Cerebellar cortex (tissue), 1 donor: ENCODE results near the gene CFAP141.
"Not testable (repeated sequence)": the region's sequence is repeated elsewhere in the genome, so short reads cannot be mapped to it uniquely, and the experiment has no call there.

Source experiments
- DNase-seq: peaks from one replicate; pipeline ENCODE4 v3.0.0-alpha.2; 2015; ENCODE audit warnings: low spot score

The CFAP141 gene

GRCh38 chr1:154208677-154209388, 2.7 kb upstream of the CFAP141 start:
- DNase-seq: no peak

DNA sequence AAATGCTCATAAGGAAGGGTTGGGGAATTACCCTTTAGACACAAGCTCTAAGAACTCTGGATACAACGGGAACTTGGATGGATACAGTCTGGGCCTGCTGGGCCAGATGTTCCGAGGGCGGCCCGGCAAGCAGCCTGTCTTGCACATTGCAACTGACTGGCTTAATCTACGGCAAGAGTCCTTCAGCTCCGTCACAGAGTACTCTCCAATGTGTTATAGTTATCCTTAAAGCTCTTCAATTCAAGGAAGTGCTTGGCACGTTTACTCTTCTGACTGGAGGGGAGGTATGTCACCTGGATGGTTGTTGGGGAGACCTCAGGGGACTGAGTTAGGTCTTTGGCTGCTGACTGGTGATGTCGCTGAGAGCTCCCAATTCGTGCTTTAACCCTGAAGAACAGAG, 1.1 kb upstream of the CFAP141 start:
- DNase-seq: no peak

- DNase-seq: not testable (repeated sequence)
Observed at GRCh38 chr1:154205778-154206177, 355 bp downstream of the CFAP141 start.

- DNase-seq: peak; percentile 25
Observed at GRCh38 chr1:154199563-154199879, 6.6 kb downstream of the CFAP141 start.

DNA sequence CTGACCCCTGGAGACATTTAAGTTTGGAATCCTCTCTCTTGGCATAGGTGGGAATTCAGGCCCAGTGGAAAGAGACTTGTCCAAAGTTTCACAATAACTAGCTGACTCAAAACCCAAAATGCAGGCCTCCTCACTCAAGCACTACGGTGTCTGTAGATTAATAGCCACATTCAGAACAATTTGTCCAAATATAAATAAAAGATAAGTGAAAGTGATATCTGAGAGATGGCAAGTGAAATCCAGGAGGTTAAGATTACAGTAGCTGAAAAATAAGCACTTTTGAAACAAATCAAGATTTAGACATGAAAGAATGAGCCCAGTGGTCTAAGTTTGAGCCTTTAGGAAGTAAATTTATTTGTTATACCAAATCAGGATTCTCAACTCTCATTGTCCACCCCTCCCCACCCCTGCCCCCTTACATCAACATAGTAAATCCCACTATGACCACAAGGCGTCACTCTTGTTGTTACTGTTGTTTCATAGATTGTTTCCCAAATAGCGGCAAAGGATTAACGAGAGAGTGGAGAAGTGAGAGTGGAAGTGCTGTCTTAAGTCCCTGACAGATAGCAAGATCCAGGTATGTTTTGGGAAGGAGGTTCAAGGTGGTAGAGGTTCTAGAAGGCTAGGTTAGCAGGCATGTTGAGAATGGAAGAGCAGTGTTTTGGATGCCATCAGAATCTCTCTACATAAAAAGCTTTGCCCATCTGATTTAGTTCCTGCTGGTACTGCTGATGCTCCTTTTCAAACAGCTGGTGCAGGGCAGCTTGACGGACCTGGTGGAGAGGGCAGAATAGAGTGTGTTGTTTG, 7.2 kb downstream of the CFAP141 start:
- DNase-seq: peak; percentile 71

DNA sequence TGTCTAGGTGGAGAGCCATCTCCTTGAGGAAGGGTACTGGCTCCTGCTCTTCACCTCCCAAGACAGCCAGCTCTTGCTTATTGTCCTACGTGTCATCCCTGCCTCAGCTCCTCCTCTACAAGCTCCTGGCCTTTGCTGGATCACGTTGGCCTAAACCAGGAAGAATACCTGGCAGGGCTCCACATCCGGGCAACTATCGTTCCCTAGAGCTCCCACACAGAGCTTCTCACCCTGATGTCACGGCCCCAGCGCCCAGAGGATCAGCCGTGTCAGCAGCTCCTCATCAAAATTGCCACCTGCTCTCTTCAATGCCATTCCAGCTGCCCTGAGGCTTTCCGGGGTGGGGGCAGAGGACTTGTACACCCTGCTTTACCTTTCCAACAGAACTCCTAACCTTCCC, 12.3 kb downstream of the CFAP141 start:
- no peak for DNase-seq

- DNase-seq: no peak
Observed at GRCh38 chr1:154192476-154192875, 13.7 kb downstream of the CFAP141 start.

DNA sequence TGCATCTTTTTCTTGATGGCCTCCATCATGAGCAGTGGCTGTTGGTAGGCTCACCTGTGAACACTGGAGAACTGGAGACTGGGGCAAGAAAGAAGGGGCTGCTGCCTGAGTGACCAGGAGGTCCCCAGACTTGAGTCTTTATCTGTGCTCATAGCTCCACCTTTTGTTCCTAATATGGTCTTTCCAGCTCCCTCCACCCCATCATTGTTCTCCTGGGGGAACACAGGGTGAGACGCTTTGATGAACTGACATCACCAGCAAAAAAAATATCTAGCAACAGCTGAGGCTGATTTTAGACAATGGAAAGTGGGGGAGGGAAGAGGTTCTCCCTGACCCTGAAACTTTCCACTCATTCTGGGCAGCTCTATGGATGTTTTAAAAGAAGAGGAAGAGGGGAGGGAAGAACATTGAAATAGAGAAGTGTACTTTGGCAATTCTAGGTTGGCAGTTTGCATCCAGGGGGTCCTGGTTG, 14.1 kb downstream of the CFAP141 start, which contains the start of gene TPM3:
TSS of gene TPM3 (minus strand) at position 111 of the 472 bp plus-strand sequence. CDS start at position 29, 82 bp downstream.
- no peak for DNase-seq

- DNase-seq: no peak
Observed at GRCh38 chr1:154190550-154190949, 15.6 kb downstream of the CFAP141 start.

- DNase-seq: no peak
Observed at GRCh38 chr1:154186852-154187501, 19.2 kb downstream of the CFAP141 start.

- DNase-seq: peak; percentile 44
Observed at GRCh38 chr1:154186177-154186576, 20.0 kb downstream of the CFAP141 start.

GRCh38 chr1:154183046-154183915, 22.9 kb downstream of the CFAP141 start:
- peak; percentile 98 for DNase-seq

DNA sequence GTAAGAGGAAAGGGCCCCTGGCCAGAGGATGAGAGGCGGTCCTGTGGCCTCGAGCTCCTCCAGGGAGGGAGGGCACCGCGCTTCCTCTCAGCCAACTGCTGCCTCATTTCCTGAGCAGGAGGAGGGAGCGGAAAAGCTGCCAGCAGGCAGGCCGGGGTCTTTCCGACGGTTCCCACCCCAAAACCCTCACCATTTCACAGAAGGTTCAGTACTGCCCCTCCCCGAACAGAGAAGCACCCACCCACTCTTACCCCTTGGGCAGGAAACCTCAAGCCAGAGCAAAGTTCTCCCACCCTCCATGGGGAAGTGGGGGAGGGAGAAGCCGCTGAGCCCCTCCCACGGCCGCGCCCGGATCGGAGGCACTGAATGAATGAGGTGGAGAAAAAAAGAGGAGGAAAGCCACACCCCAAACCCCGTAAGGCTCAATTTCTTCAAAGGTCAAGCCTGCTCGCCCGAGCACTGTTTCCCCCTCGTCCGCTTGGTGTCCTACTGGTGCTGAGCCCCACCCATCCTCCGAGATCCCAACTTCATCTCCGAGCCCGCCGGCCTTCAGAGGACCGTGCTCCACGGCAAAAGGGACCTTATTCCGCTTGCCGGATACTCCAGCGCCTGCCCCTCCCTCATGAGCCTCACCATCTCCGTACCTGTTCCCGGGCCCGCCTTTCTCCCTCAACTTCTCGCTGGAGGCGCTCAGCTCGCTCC, 23.6 kb downstream of the CFAP141 start:
- peak; percentile 56 for DNase-seq

DNA sequence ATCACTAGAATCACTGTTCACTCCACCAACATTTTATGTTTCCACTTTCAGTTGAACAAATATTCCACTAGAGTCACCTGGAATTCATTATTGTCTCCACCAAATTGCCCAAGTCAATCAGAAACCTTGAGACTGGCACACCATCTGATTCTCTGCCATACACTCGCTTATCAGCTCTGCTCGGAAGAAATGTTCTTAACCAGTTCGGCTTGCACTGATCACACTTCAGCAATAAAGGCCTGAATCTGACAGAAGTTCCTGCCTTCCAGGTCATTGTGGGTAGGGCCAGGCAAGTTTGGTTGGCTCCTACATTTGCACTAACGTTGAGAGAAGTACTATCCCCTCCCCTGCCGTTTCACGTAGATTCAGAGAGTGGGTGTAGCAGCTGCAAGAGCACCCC, 24.2 kb downstream of the CFAP141 start:
- no peak for DNase-seq

- no peak for DNase-seq
Observed at GRCh38 chr1:154179946-154180687, 26.0 kb downstream of the CFAP141 start.

DNA sequence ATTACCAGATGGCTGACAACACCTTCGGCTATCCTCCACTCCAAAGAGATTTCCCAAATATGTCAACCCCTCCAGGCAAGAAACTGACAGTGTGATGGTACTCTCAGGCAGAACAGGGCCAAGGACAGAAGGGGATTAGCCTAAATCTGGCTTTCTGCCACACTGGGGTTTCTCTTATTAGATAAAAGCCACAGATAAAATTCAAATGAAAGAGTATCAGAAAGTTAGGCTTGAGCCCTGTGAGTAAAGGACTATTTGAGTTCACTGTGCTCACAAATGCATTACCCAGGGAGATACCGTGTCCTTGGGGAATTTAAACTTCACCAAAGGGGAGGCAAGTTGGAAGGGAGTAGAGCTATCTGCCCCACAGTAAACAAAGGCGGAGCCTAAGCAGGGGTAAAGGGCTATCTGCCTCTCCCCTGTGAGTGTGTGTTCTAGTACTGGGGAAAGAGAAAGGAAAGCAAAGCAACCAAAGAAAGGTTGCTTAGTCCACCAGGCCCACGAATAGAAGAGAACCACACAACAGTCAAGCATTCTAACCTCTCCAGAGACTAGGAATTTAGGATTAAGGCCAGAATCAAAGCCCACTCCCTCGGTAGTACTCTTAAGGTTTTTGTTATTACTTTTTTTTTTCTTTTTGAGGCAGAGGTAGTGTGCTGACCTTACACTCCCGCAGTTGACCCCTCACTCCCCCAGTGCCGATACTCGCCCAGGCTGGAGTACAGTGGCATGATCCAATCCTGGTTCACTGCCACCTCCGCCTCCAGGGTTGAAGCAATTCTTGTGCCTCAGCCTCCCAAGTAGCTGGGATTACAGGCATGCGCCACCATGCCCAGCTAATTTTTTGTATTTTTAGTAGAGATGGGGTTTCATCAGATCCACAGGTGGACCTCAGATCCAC, 27.0 kb downstream of the CFAP141 start:
- DNase-seq: no peak

GRCh38 chr1:154178013-154178412, 28.1 kb downstream of the CFAP141 start:
- no peak for DNase-seq

- DNase-seq: no peak
Observed at GRCh38 chr1:154176337-154176736, 29.8 kb downstream of the CFAP141 start.

GRCh38 chr1:154174654-154175053, 31.5 kb downstream of the CFAP141 start:
- no peak for DNase-seq
